Natural killer cell (primary cell): ENCODE results near the gene SNAPIN. TPM values are rescaled to one million over a fixed set of nuclear protein-coding genes. Genes with fewer than 3 reads are reported as not detected.

Source experiments
- ATAC-seq, 3 donors: fragments of 150-1000 bp in 2 of 3; fragments of 200-7000 bp in 1 of 3; cut with Tn5 transposase; 1 replicate in 1 of 3; 2 replicates in 2 of 3; pipeline ENCODE4 v1.10.0; 2021; ENCODE audit warnings: mild to moderate bottlenecking in 2 of 3, moderate library complexity in 2 of 3
- DNase-seq, 2 donors: peaks; one replicate each; pipeline versions ENCODE4 v3.0.0 to v3.0.0-alpha.2; 2013 to 2021; ENCODE audit warnings: mixed read lengths in 1 of 2
- H3K27ac ChIP-seq: one replicate; pipeline ENCODE4 v1.5.1; 2013; ENCODE audit warnings: mild to moderate bottlenecking, low read length
- H3K27me3 ChIP-seq: one replicate; pipeline ENCODE4 v1.6.1; 2013; ENCODE audit warnings: low read length; ENCODE audit not compliant: control insufficient read depth, insufficient read depth
- H3K36me3 ChIP-seq: one replicate; pipeline ENCODE4 v1.6.1; 2013; ENCODE audit warnings: low read length; ENCODE audit not compliant: control insufficient read depth, insufficient read depth
- H3K4me1 ChIP-seq: one replicate; pipeline ENCODE4 v1.6.1; 2013; ENCODE audit warnings: low read length; ENCODE audit not compliant: control insufficient read depth, insufficient read depth
- H3K4me3 ChIP-seq: one replicate; pipeline ENCODE4 v1.5.1; 2013; ENCODE audit warnings: low read length
- H3K9me3 ChIP-seq: one replicate; pipeline ENCODE4 v1.6.1; 2013; ENCODE audit warnings: low read length; ENCODE audit not compliant: control insufficient read depth, insufficient read depth
- H3K27ac Mint-ChIP-seq, 2 donors: one replicate each; pipeline ENCODE4 v1.8.0; 2022; ENCODE audit warnings: mild to moderate bottlenecking in 2 of 2, mixed read lengths in 2 of 2, moderate library complexity in 1 of 2
- H3K27me3 Mint-ChIP-seq, 2 donors: one replicate each; pipeline ENCODE4 v1.8.0; 2022; ENCODE audit warnings: low read depth in 2 of 2, mixed read lengths in 2 of 2
- H3K36me3 Mint-ChIP-seq: one replicate; pipeline ENCODE4 v1.8.0; 2022; ENCODE audit warnings: mixed read lengths
- H3K4me1 Mint-ChIP-seq, 2 donors: one replicate each; pipeline ENCODE4 v1.8.0; 2022; ENCODE audit warnings: mixed read lengths in 2 of 2
- H3K4me3 Mint-ChIP-seq: one replicate; pipeline ENCODE4 v1.8.0; 2022; ENCODE audit warnings: mild to moderate bottlenecking, moderate library complexity, mixed read lengths
- H3K9me3 Mint-ChIP-seq, 2 donors: one replicate each; pipeline ENCODE4 v1.8.0; 2022; ENCODE audit warnings: mixed read lengths in 2 of 2
- CTCF ChIP-seq: fragments of 200-600 bp; IDR thresholded peaks from one replicate; pipeline ENCODE4 v1.8.0; 2022; ENCODE audit warnings: antibody characterized with exemption
- WGBS: methylation state at CpG from one replicate; pipeline ENCODE4 v1.1.7; 2013; ENCODE audit warnings: missing lambda C conversion rate; ENCODE audit not compliant: insufficient coverage; 5-methylcytosine and 5-hydroxymethylcytosine counted together
- intact Hi-C: fragments of 100-400 bp; cut with micrococcal nuclease; formaldehyde crosslinking; loops from one replicate; pipeline ENCODE4 v1.14.2; 2022
- total RNA-seq, 4 donors: library from RNA; stranded (reverse); fragments of 120-200 nt in 1 of 4; gene quantifications; one replicate each; pipeline versions ENCODE4 v1.2.3 to v1.2.4, GENCODE V29; 2013 to 2022

Gene SNAPIN
- total RNA-seq, 3 donors from 2014 or later (not counting 1 experiment from before 2014, with no cell fraction given) = 21.0 to 25.5 (median 23.5) TPM

DNA sequence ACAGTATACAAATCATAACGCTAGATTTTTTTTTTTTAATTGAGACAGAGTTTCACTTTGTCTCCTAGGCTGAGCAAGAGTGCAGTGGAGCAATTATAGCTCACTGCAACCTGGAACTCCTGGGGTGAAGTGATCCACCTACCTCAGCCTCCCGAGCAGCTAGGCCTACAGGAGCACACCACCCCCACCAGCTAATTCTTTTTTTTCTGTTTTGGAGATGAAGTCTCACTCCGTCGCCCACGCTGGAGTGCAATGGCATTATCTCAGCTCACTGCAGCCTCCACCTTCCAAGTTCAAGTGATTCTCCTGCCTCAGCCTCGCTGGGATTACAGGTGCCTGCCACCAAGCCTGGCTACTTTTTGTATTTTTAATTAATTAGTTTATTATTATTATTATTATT is 41.3 kb downstream of the SNAPIN start:
- intact Hi-C loops = no loop called here
- ATAC-seq = no peak
- H3K27ac ChIP-seq = no peak overlapping the region
- H3K27me3 Mint-ChIP-seq = no peaks in the 10 kb centered on the region
- H3K4me1 ChIP-seq = peaks cover 8% of the 10 kb centered on the region
- H3K4me1 Mint-ChIP-seq = peaks cover 0 to 7% of the 10 kb centered on the region in 2 donors
- no peak for DNase-seq
- no peaks in the 10 kb centered on the region for H3K36me3 ChIP-seq
- H3K4me3 ChIP-seq = no peak overlapping the region
- no peaks in the 10 kb centered on the region for H3K9me3 Mint-ChIP-seq
- no peak overlapping the region for H3K27ac Mint-ChIP-seq
- H3K9me3 ChIP-seq = no peaks in the 10 kb centered on the region
- H3K4me3 Mint-ChIP-seq = no peak overlapping the region
- H3K36me3 Mint-ChIP-seq = no peaks in the 10 kb centered on the region
- peaks cover 5% of the 10 kb centered on the region for H3K27me3 ChIP-seq
- 91% methylated on average over 5 of the region's 6 CpGs for WGBS
- TF ChIP-seq CTCF = no peak

- intact Hi-C loops = no loop called here
- Mint-ChIP-seq H3K36me3 (no peaks in the 10 kb centered on the region), H3K4me3 (no peak overlapping the region), H3K27ac (no peak overlapping the region), H3K9me3 (no peaks in the 10 kb centered on the region), H3K27me3 (no peaks in the 10 kb centered on the region), H3K4me1 (no peaks in the 10 kb centered on the region)
- Histone ChIP-seq H3K36me3 (no peaks in the 10 kb centered on the region), H3K4me3 (no peak overlapping the region), H3K27me3 (no peaks in the 10 kb centered on the region), H3K27ac (no peak overlapping the region), H3K4me1 (no peaks in the 10 kb centered on the region), H3K9me3 (no peaks in the 10 kb centered on the region)
- 95% methylated on average over 9 of the region's 9 CpGs for WGBS
- ATAC-seq (no peak), DNase-seq (no peak)
- TF ChIP-seq CTCF = no peak
Measured at GRCh38 chr1:153705484-153705883, 47.0 kb downstream of the SNAPIN start.

DNA sequence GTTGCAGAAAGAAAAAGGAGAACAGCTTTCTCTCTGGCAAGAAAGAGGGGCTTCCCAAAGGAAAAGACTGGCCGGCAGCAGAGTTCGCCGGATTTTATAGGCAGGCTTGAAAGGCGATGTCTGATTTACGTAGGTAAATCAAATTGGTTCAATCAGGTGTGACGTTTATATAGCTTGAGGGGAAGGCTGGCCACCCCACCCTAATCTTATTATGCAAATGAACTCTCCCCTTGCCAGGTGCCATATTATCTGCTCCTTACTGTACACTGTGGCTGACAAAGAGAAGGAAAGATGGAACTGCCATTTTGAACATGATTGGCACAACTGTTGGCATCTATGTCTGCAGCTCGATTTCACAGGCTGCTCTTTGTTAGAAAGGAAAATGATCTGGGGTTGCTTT is 52.5 kb downstream of the SNAPIN start:
- no peak for DNase-seq
- Mint-ChIP-seq H3K9me3 (no peaks in the 10 kb centered on the region), H3K4me1 (no peaks in the 10 kb centered on the region), H3K4me3 (no peak overlapping the region), H3K36me3 (no peaks in the 10 kb centered on the region), H3K27ac (no peak overlapping the region), H3K27me3 (peaks cover 0 to 7% of the 10 kb centered on the region in 2 donors)
- Histone ChIP-seq H3K27ac (no peak overlapping the region), H3K4me3 (no peak overlapping the region), H3K9me3 (no peaks in the 10 kb centered on the region), H3K36me3 (no peaks in the 10 kb centered on the region), H3K4me1 (no peaks in the 10 kb centered on the region), H3K27me3 (no peaks in the 10 kb centered on the region)
- ATAC-seq = no peak
- TF ChIP-seq CTCF = no peak
- intact Hi-C loops = no loop called here
- 74% methylated on average over 7 of the region's 7 CpGs for WGBS

Other genes starting within 250 kb of the SNAPIN start
- not detected for gene S100A7A, start 242.2 kb upstream of the SNAPIN start, total RNA-seq
- not detected for gene S100A7, start 198.1 kb upstream of the SNAPIN start, total RNA-seq
- 100 to 1,000 TPM; 174 to 261 (median 245) TPM for gene S100A6, start 122.7 kb upstream of the SNAPIN start, total RNA-seq
- gene S100A5, start 117.8 kb upstream of the SNAPIN start, total RNA-seq = not detected
- 100 to 1,000 TPM; 509 to 689 (median 597) TPM for gene S100A4, start 112.9 kb upstream of the SNAPIN start, total RNA-seq
- not detected for gene S100A3, start 109.4 kb upstream of the SNAPIN start, total RNA-seq
- not detected for gene S100A2, start 92.9 kb upstream of the SNAPIN start, total RNA-seq
- not detected for gene S100A16, start 45.6 kb upstream of the SNAPIN start, total RNA-seq
- gene S100A14, start 42.4 kb upstream of the SNAPIN start, total RNA-seq = not detected
- 1 to 10 TPM; 4.0 to 5.8 (median 4.1) TPM for gene S100A13, start 31.2 kb upstream of the SNAPIN start, total RNA-seq
- gene S100A1, start 30.3 kb upstream of the SNAPIN start, total RNA-seq = not detected
- gene CHTOP, start 24.6 kb upstream of the SNAPIN start, total RNA-seq = 100 to 1,000 TPM in 2 of 3 donors, 10 to 100 TPM in 1; 94.7 to 110 (median 106) TPM
- gene ILF2, start 12.3 kb downstream of the SNAPIN start, total RNA-seq = 100 to 1,000 TPM in 2 of 3 donors, 10 to 100 TPM in 1; 97.6 to 134 (median 110) TPM
- gene NPR1, start 20.0 kb downstream of the SNAPIN start, total RNA-seq = not detected
- 10 to 100 TPM; 44.3 to 55.3 (median 44.5) TPM for gene INTS3, start 69.3 kb downstream of the SNAPIN start, total RNA-seq
- 100 to 1,000 TPM in 1 of 3 donors, 10 to 100 TPM in 2; 65.3 to 107 (median 89.8) TPM for gene SLC27A3, start 116.7 kb downstream of the SNAPIN start, total RNA-seq